Tibial nerve (tissue), 4 donors: Measurements from ENCODE around the gene CNDP1. TPM values are rescaled to one million over a fixed set of nuclear protein-coding genes. Genes with fewer than 3 reads are reported as not detected.

ENCODE experiments used
- DNase-seq, 2 donors: peaks; one replicate each; pipeline ENCODE4 v3.0.0-alpha.2; 2019; ENCODE audit warnings: low spot score in 2 of 2
- H3K27ac ChIP-seq, 4 donors: fragments of 200-600 bp; sonication (generic) in 3 of 4; one replicate each; pipeline ENCODE4 v1.5.1; 2017 to 2019; ENCODE audit warnings: mild to moderate bottlenecking in 1 of 4
- H3K27me3 ChIP-seq, 2 donors: fragments of 200-600 bp; sonication (generic) in 1 of 2; one replicate each; pipeline versions ENCODE4 v1.5.1 to v1.6.0; 2017 to 2019
- H3K36me3 ChIP-seq, 3 donors: fragments of 200-600 bp; sonication (generic); one replicate each; pipeline ENCODE4 v1.5.1; 2018 to 2019
- H3K4me1 ChIP-seq, 4 donors: fragments of 200-600 bp; sonication (generic) in 3 of 4; one replicate each; pipeline ENCODE4 v1.5.1; 2017 to 2019
- H3K4me3 ChIP-seq, 4 donors: fragments of 200-600 bp; sonication (generic) in 3 of 4; one replicate each; pipeline ENCODE4 v1.5.1; 2017 to 2019; ENCODE audit warnings: mild to moderate bottlenecking in 1 of 4, moderate library complexity in 1 of 4
- H3K9me3 ChIP-seq, 4 donors: fragments of 200-600 bp; sonication (generic) in 3 of 4; one replicate each; pipeline ENCODE4 v1.5.1; 2017 to 2019
- EP300 ChIP-seq, 2 donors: sonication (generic); formaldehyde crosslinking; IDR thresholded peaks; one replicate each; pipeline ENCODE4 v1.6.1; 2017; ENCODE audit warnings: antibody characterized with exemption in 2 of 2, mild to moderate bottlenecking in 1 of 2
- POLR2A ChIP-seq, 2 donors: fragments of 450-650 bp; IDR thresholded peaks; one replicate each; pipeline ENCODE4 v1.6.1; 2017; ENCODE audit warnings: antibody characterized with exemption in 2 of 2, mild to moderate bottlenecking in 2 of 2, moderate library complexity in 2 of 2
- WGBS, 2 donors: methylation state at CpG; one replicate each; pipeline ENCODE4 v1.1.5; 2018; 5-methylcytosine and 5-hydroxymethylcytosine counted together
- total RNA-seq, 4 donors: library from RNA; depleted of rRNA; stranded (reverse); fragments of >200 nt; gene quantifications; one replicate each; pipeline ENCODE4 v1.1.0, GENCODE V29; 2016
- TF ChIP-seq, protein P1 (sequence below), 5 experiments: fragments of 200-600 bp in 3 of 5; fragments of 450-650 bp in 2 of 5; sonication (generic) in 3 of 5; IDR thresholded peaks; one replicate each; pipeline ENCODE4 v1.5.1; 2016 to 2019; ENCODE audit warnings: antibody characterized with exemption in 5 of 5, mild to moderate bottlenecking in 3 of 5, moderate library complexity in 2 of 5

CNDP1 gene
- total RNA-seq, 4 donors from 2014 or later, result 0.22 to 1.0 TPM; not detected in 2

DNA sequence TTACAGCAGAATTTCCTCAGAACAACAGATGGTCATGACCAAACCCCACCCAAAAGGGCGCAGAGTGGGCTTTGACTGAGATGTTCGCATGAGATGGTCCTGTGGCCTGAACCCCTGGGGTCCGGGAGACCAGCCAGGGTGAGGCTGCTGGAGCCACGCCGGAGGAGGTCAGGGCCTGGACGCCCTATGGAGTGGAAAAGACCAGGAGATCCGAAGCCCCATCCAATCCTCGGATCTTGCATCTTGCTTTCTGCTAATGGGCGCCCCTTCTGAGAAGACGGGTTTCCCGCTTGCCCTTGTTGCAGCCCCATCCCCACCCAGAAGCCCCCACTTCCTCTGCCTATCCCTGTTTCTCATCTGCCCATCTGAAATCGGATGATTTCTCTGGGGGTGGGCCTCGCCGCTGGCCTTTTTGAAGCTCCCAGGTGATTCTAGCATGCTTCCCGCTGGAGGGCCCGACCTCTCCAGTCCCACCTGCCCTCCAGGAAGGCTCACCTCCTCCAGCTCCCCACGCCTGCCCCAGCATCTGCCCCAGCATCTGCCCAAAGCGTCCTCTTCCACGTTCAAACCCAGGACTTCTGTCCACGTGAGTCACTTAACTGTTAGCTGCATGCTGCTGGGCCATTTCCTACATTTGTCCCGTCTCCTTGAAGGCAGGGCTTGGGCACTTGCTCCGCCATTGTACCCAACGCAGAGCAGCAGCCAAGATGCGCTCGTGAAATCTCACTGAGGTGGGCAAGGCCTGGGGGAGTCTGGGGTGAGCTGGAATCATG lies 4.3 kb upstream of the CNDP1 start:
- no peak for DNase-seq
- 94 to 96% methylated on average over 25 of the region's 25 CpGs for WGBS, 2 donors
- no peak overlapping the region for H3K27ac ChIP-seq
- TF ChIP-seq EP300 (IDR thresholded peaks at IDR 0.05) (no peak), POLR2A (IDR thresholded peaks at IDR 0.05) (no peak)
- TF ChIP-seq, protein P1, sequence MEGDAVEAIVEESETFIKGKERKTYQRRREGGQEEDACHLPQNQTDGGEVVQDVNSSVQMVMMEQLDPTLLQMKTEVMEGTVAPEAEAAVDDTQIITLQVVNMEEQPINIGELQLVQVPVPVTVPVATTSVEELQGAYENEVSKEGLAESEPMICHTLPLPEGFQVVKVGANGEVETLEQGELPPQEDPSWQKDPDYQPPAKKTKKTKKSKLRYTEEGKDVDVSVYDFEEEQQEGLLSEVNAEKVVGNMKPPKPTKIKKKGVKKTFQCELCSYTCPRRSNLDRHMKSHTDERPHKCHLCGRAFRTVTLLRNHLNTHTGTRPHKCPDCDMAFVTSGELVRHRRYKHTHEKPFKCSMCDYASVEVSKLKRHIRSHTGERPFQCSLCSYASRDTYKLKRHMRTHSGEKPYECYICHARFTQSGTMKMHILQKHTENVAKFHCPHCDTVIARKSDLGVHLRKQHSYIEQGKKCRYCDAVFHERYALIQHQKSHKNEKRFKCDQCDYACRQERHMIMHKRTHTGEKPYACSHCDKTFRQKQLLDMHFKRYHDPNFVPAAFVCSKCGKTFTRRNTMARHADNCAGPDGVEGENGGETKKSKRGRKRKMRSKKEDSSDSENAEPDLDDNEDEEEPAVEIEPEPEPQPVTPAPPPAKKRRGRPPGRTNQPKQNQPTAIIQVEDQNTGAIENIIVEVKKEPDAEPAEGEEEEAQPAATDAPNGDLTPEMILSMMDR (IDR thresholded peaks at IDR 0.05), result no peak
- no peaks in the 10 kb centered on the region for H3K27me3 ChIP-seq
- no peak overlapping the region for H3K4me3 ChIP-seq
- no peaks in the 10 kb centered on the region for H3K9me3 ChIP-seq
- no peaks in the 10 kb centered on the region for H3K36me3 ChIP-seq
- H3K4me1 ChIP-seq, result peaks cover 0 to 7% (median 0%) of the 10 kb centered on the region in 4 donors

DNA sequence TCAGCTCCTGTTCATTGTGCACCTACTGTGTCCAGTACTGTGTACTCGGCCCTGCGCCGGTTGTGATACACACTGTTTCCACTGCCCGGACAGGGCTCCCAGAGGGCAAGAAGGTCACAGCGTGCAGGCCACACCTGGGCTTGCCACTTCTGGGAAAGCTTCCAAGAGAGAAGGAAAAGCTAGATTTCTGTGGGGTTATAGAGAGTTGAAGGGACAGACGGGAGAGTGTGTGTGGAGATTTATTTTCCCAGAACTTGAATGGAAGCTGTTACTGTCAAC lies 3.8 kb upstream of the CNDP1 start:
- Histone ChIP-seq H3K4me1 (peaks cover 0 to 7% (median 0%) of the 10 kb centered on the region in 4 donors), H3K27ac (no peak overlapping the region), H3K36me3 (no peaks in the 10 kb centered on the region), H3K27me3 (no peaks in the 10 kb centered on the region), H3K4me3 (no peak overlapping the region), H3K9me3 (no peaks in the 10 kb centered on the region)
- DNase-seq, result no peak
- 59 to 66% methylated on average over 6 of the region's 6 CpGs for WGBS, 2 donors
- TF ChIP-seq POLR2A (IDR thresholded peaks at IDR 0.05) (no peak), EP300 (IDR thresholded peaks at IDR 0.05) (no peak)
- TF ChIP-seq, protein P1 (IDR thresholded peaks at IDR 0.05), result no peak

DNA sequence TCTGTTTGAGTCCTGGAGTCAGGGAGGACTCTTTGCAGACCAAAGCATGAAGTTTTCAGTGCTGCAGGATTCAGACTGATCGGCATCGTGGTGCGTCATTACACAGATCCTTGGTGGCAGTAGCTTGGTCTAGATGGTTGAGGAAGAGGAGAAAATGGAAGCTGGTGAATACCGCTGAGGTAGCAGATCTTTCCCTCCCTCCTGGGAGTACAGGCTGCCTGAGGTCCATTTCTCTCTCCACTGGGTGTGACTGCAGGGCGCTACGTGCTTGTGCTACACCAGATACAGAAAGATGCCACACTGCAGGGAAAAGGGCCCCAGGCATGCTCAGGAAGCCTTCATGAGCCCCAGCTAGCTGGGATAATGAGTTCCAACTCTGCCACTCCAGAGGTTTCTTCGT lies 3.3 kb upstream of the CNDP1 start:
- Histone ChIP-seq H3K4me3 (no peak overlapping the region), H3K4me1 (peaks cover 0 to 2% (median 0%) of the 10 kb centered on the region in 4 donors), H3K9me3 (no peaks in the 10 kb centered on the region), H3K27ac (no peak overlapping the region), H3K27me3 (no peaks in the 10 kb centered on the region), H3K36me3 (no peaks in the 10 kb centered on the region)
- TF ChIP-seq POLR2A (IDR thresholded peaks at IDR 0.05), result no peak
- no peak for TF ChIP-seq EP300 (IDR thresholded peaks at IDR 0.05)
- TF ChIP-seq, protein P1 (IDR thresholded peaks at IDR 0.05), result no peak
- DNase-seq, result no peak
- 88 to 92% methylated on average over 7 of the region's 7 CpGs for WGBS, 2 donors

DNA sequence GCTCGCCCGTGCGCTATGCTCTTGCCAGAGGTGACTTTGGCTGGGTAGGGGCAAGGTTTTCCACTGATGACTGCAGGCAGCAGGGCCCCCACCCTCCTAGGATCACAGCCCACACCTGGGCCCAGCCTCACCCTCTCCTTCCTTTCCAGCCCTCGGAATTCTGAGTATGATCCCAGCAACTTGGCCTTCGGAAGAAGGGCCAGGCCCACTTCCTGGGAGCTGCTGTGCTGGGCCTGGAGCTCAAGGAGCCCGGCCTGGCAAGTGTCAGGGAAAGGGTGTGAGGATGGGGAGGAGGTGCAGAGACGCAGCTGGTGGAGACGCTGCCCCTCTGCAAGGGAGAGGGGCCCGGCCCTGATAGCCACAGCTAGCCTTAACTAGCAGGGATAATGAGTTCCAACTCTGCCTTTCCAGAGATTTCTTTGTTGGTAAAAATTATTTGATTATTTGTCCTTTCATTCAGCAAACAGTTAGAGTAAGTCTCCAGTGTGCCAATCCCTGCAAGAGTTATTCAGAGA lies 1.7 kb upstream of the CNDP1 start:
- Histone ChIP-seq H3K36me3 (no peaks in the 10 kb centered on the region), H3K27me3 (no peaks in the 10 kb centered on the region), H3K27ac (no peak overlapping the region), H3K4me3 (no peak overlapping the region), H3K4me1 (no peaks in the 10 kb centered on the region), H3K9me3 (peaks cover 0 to 3% (median 0%) of the 10 kb centered on the region in 4 donors)
- no peak for DNase-seq
- TF ChIP-seq, protein P1 (IDR thresholded peaks at IDR 0.05), result no peak
- no peak for TF ChIP-seq EP300 (IDR thresholded peaks at IDR 0.05)
- TF ChIP-seq POLR2A (IDR thresholded peaks at IDR 0.05), result no peak
- WGBS, 2 donors, result 64 to 69% methylated on average over 7 to 8 of the region's 9 CpGs

DNA sequence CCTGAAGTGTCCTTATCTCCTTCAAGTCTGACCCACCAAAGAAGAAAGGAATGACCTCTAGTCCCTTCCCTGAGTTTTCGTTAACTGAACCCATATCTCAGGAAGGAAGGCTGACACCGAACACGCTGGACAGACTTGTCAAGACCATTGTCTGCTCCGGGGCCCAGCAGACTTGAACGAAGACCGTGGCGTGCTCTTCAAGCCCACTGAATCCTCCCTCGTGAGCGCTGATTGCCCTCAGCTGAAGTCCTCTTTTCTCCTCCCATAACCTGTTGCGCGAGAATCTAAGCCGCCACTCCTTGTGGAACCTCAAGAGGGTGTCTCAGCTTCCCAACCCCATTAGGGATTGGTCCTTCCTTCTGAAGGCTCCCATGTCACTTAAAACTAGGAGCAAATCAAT lies 634 bp upstream of the CNDP1 start:
- Histone ChIP-seq H3K27me3 (no peaks in the 10 kb centered on the region), H3K4me1 (no peaks in the 10 kb centered on the region), H3K27ac (no peak overlapping the region), H3K4me3 (no peak overlapping the region), H3K9me3 (peaks cover 0 to 3% (median 0%) of the 10 kb centered on the region in 4 donors), H3K36me3 (no peaks in the 10 kb centered on the region)
- TF ChIP-seq POLR2A (IDR thresholded peaks at IDR 0.05) (no peak), EP300 (IDR thresholded peaks at IDR 0.05) (no peak)
- TF ChIP-seq, protein P1 (IDR thresholded peaks at IDR 0.05), result no peak
- DNase-seq, result no peak
- 95 to 97% methylated on average over 12 of the region's 12 CpGs for WGBS, 2 donors
